ENCODE data around the gene SHD. TPM values are rescaled to one million over a fixed set of nuclear protein-coding genes. Genes with fewer than 3 reads are reported as not detected.

Gene SHD
- total and polyA plus RNA-seq, 11 donors: 0.52 TPM; not detected in 10

GRCh38 chr19:4256563-4256962 is 22.5 kb upstream of the SHD start:
- intact Hi-C loops (cut with DNase I): no loop called here
- WGBS, 4 donors: 98 to 100% (median 99%) methylated on average over 3 to 4 of the region's 4 CpGs
- DNase-seq (no peak), ATAC-seq (no peak)
- no peaks in the 10 kb centered on the region for H3K27me3 ChIP-seq
- peaks cover 0 to 17% (median 3%) of the 10 kb centered on the region in 12 donors for H3K9me3 ChIP-seq
- no peak overlapping the region for H3K27ac ChIP-seq
- H3K36me3 ChIP-seq: peaks cover 3 to 98% (median 93%) of the 10 kb centered on the region in 9 donors
- TF ChIP-seq CTCF (IDR thresholded peaks at IDR 0.05) (no peak), POLR2A (IDR thresholded peaks at IDR 0.05) (no peak)
- no peaks in the 10 kb centered on the region for H3K4me1 ChIP-seq
- H3K4me3 ChIP-seq: no peak overlapping the region

- 77 to 97% (median 91%) methylated on average over 6 of the region's 6 CpGs for WGBS, 4 donors
- ATAC-seq: no peak
- TF ChIP-seq CTCF (IDR thresholded peaks at IDR 0.05) (no peak), POLR2A (IDR thresholded peaks at IDR 0.05) (no peak)
- no peak for DNase-seq
- H3K36me3 ChIP-seq: peaks cover 3 to 98% (median 93%) of the 10 kb centered on the region in 9 donors
- no peaks in the 10 kb centered on the region for H3K4me1 ChIP-seq
- no peak overlapping the region for H3K4me3 ChIP-seq
- intact Hi-C loops (cut with DNase I): no loop called here
- no peak overlapping the region for H3K27ac ChIP-seq
- H3K9me3 ChIP-seq: peaks cover 0 to 17% (median 3%) of the 10 kb centered on the region in 12 donors
- no peaks in the 10 kb centered on the region for H3K27me3 ChIP-seq
Measured at GRCh38 chr19:4257025-4257424, 22.0 kb upstream of the SHD start.

- peaks cover 3 to 98% (median 95%) of the 10 kb centered on the region in 9 donors for H3K36me3 ChIP-seq
- no peak for DNase-seq
- peak in 3 of 4 donors; percentile 14 to 33 (median 20) for ATAC-seq
- H3K27ac ChIP-seq: no peak overlapping the region
- peaks cover 0 to 17% (median 3%) of the 10 kb centered on the region in 12 donors for H3K9me3 ChIP-seq
- intact Hi-C loops (cut with DNase I): no loop called here
- TF ChIP-seq POLR2A (IDR thresholded peaks at IDR 0.05): no peak
- TF ChIP-seq CTCF (IDR thresholded peaks at IDR 0.05): no peak
- WGBS, 4 donors: 91 to 97% (median 96%) methylated on average over 21 to 28 of the region's 28 CpGs
- no peaks in the 10 kb centered on the region for H3K4me1 ChIP-seq
- H3K4me3 ChIP-seq: no peak overlapping the region
- H3K27me3 ChIP-seq: no peaks in the 10 kb centered on the region
Measured at GRCh38 chr19:4258181-4258580, 20.9 kb upstream of the SHD start.

GRCh38 chr19:4260613-4261191 is 18.4 kb upstream of the SHD start:
- intact Hi-C loops (cut with DNase I): loop anchor here in 5 of 10 donors (10.0 kb wide), 4 partner anchors 64 to 264 kb away; partner anchors contain the start of genes CHAF1A (in 1 of the 5) and SH3GL1 (in 1 of the 5)
- ATAC-seq (no peak), DNase-seq (no peak)
- no peak for TF ChIP-seq POLR2A (IDR thresholded peaks at IDR 0.05)
- no peak for TF ChIP-seq CTCF (IDR thresholded peaks at IDR 0.05)
- no peak overlapping the region for H3K27ac ChIP-seq
- no peaks in the 10 kb centered on the region for H3K27me3 ChIP-seq
- 93 to 96% (median 95%) methylated on average over 10 to 11 of the region's 11 CpGs for WGBS, 4 donors
- peaks cover 0 to 96% (median 89%) of the 10 kb centered on the region in 9 donors for H3K36me3 ChIP-seq
- no peak overlapping the region for H3K4me3 ChIP-seq
- no peaks in the 10 kb centered on the region for H3K4me1 ChIP-seq
- peaks cover 0 to 7% (median 2%) of the 10 kb centered on the region in 12 donors for H3K9me3 ChIP-seq
